HEK293 (cell line): ENCODE data around the gene SMIM24.

Experiments
- EGR2 ChIP-seq: fragments of 450-650 bp; formaldehyde crosslinking; IDR thresholded peaks from 2 replicates; pipeline ENCODE4 v1.5.1; 2016; ENCODE audit warnings: low read depth, missing biosample characterization, missing genetic modification characterization
- GLIS1 ChIP-seq: fragments of 450-650 bp; formaldehyde crosslinking; IDR thresholded peaks from 2 replicates; pipeline ENCODE4 v1.5.1; 2016; ENCODE audit warnings: missing biosample characterization, missing genetic modification characterization
- HOXD13 ChIP-seq: sonication (generic); formaldehyde crosslinking; IDR thresholded peaks from 2 replicates; pipeline ENCODE4 v1.8.0; 2022; ENCODE audit warnings: missing genetic modification reagents, borderline replicate concordance
- KLF9 ChIP-seq: fragments of 450-650 bp; formaldehyde crosslinking; IDR thresholded peaks from 2 replicates; pipeline ENCODE4 v1.5.1; 2016; ENCODE audit warnings: missing biosample characterization, missing genetic modification characterization, low read depth
- OVOL3 ChIP-seq: fragments of 450-650 bp; formaldehyde crosslinking; IDR thresholded peaks from 2 replicates; pipeline ENCODE4 v1.5.1; 2016; ENCODE audit warnings: missing biosample characterization, missing genetic modification characterization
- YY1 ChIP-seq: fragments of 450-650 bp; formaldehyde crosslinking; IDR thresholded peaks from 2 replicates; pipeline ENCODE4 v1.5.1; 2018; ENCODE audit warnings: missing biosample characterization, missing genetic modification characterization
- YY2 ChIP-seq: fragments of 450-650 bp; formaldehyde crosslinking; IDR thresholded peaks from 2 replicates; pipeline ENCODE4 v1.5.1; 2016; ENCODE audit warnings: missing biosample characterization, missing genetic modification characterization
- ZBTB21 ChIP-seq: fragments of 450-650 bp; formaldehyde crosslinking; IDR thresholded peaks from 2 replicates; pipeline ENCODE4 v1.5.1; 2017; ENCODE audit warnings: missing biosample characterization, missing genetic modification characterization
- ZIC2 ChIP-seq: fragments of 450-650 bp; formaldehyde crosslinking; IDR thresholded peaks from 2 replicates; pipeline ENCODE4 v1.5.1; 2016; ENCODE audit warnings: missing biosample characterization, missing genetic modification characterization
- ZNF10 ChIP-seq: fragments of 450-650 bp; formaldehyde crosslinking; IDR thresholded peaks from 2 replicates; pipeline ENCODE4 v1.5.1; 2017; ENCODE audit warnings: missing biosample characterization, missing genetic modification characterization
- ZNF114 ChIP-seq: fragments of 450-650 bp; formaldehyde crosslinking; IDR thresholded peaks from 2 replicates; pipeline ENCODE4 v1.5.0; 2017; ENCODE audit warnings: missing biosample characterization, missing genetic modification characterization
- ZNF169 ChIP-seq: fragments of 450-650 bp; formaldehyde crosslinking; IDR thresholded peaks from 2 replicates; pipeline ENCODE4 v1.5.1; 2016; ENCODE audit warnings: missing biosample characterization, missing genetic modification characterization
- ZNF174 ChIP-seq: fragments of 450-650 bp; formaldehyde crosslinking; IDR thresholded peaks from 2 replicates; pipeline ENCODE4 v1.5.0; 2017; ENCODE audit warnings: missing biosample characterization, mild to moderate bottlenecking, missing genetic modification characterization
- ZNF2 ChIP-seq: fragments of 450-650 bp; formaldehyde crosslinking; IDR thresholded peaks from 2 replicates; pipeline ENCODE4 v1.5.1; 2016; ENCODE audit warnings: missing biosample characterization, missing genetic modification characterization
- ZNF239 ChIP-seq: fragments of 450-650 bp; formaldehyde crosslinking; IDR thresholded peaks from 2 replicates; pipeline ENCODE4 v1.5.1; 2016; ENCODE audit warnings: missing biosample characterization, missing genetic modification characterization
- ZNF366 ChIP-seq: fragments of 450-650 bp; formaldehyde crosslinking; conservative IDR thresholded peaks from 2 replicates; pipeline ENCODE4 v1.5.1; 2016; ENCODE audit warnings: missing biosample characterization, missing genetic modification characterization
- ZNF416 ChIP-seq: fragments of 450-650 bp; formaldehyde crosslinking; IDR thresholded peaks from 2 replicates; pipeline ENCODE4 v1.5.1; 2016; ENCODE audit warnings: missing biosample characterization, missing genetic modification characterization
- ZNF423 ChIP-seq: fragments of 450-650 bp; formaldehyde crosslinking; IDR thresholded peaks from 2 replicates; pipeline ENCODE4 v1.5.1; 2016; ENCODE audit warnings: missing biosample characterization, missing genetic modification characterization
- ZNF530 ChIP-seq: fragments of 450-650 bp; formaldehyde crosslinking; IDR thresholded peaks from 2 replicates; pipeline ENCODE4 v1.5.1; 2016; ENCODE audit warnings: low read depth, missing biosample characterization, missing genetic modification characterization
- ZNF544 ChIP-seq: fragments of 450-650 bp; formaldehyde crosslinking; IDR thresholded peaks from 2 replicates; pipeline ENCODE4 v1.5.0; 2017; ENCODE audit warnings: missing biosample characterization, missing genetic modification characterization
- ZNF561 ChIP-seq: fragments of 450-650 bp; IDR thresholded peaks from 2 replicates; pipeline ENCODE4 v1.5.1; 2018; ENCODE audit warnings: missing biosample characterization, missing genetic modification characterization, borderline replicate concordance
- ZNF600 ChIP-seq: fragments of 450-650 bp; formaldehyde crosslinking; IDR thresholded peaks from 2 replicates; pipeline ENCODE4 v1.5.1; 2016; ENCODE audit warnings: missing biosample characterization, missing genetic modification characterization
- ZNF621 ChIP-seq: fragments of 450-650 bp; formaldehyde crosslinking; IDR thresholded peaks from 2 replicates; pipeline ENCODE4 v1.5.1; 2017; ENCODE audit warnings: missing biosample characterization, missing genetic modification characterization
- ZNF658 ChIP-seq: fragments of 450-650 bp; formaldehyde crosslinking; IDR thresholded peaks from 2 replicates; pipeline ENCODE4; 2016; ENCODE audit warnings: missing biosample characterization, missing genetic modification characterization
- ZNF707 ChIP-seq: fragments of 450-650 bp; formaldehyde crosslinking; IDR thresholded peaks from 2 replicates; pipeline ENCODE4 v1.5.1; 2016; ENCODE audit warnings: missing biosample characterization, missing genetic modification characterization
- TF ChIP-seq, protein P1 (sequence below): fragments of 450-650 bp; formaldehyde crosslinking; IDR thresholded peaks from 2 replicates; pipeline ENCODE4 v1.5.1; 2016; ENCODE audit warnings: missing biosample characterization, missing genetic modification characterization, borderline replicate concordance
- TF ChIP-seq, protein P2 (sequence below): fragments of 450-650 bp; formaldehyde crosslinking; IDR thresholded peaks from 2 replicates; pipeline ENCODE4 v1.5.1; 2016; ENCODE audit warnings: missing biosample characterization, missing genetic modification characterization
- TF ChIP-seq, protein P3 (sequence below): fragments of 450-650 bp; formaldehyde crosslinking; IDR thresholded peaks from 2 replicates; pipeline ENCODE4 v1.5.1; 2016; ENCODE audit warnings: missing biosample characterization, missing genetic modification characterization
- TF ChIP-seq, protein P4 (sequence below): fragments of 450-650 bp; formaldehyde crosslinking; IDR thresholded peaks from 2 replicates; pipeline ENCODE4 v1.5.1; 2016; ENCODE audit warnings: missing biosample characterization, missing genetic modification characterization

SMIM24 gene

DNA sequence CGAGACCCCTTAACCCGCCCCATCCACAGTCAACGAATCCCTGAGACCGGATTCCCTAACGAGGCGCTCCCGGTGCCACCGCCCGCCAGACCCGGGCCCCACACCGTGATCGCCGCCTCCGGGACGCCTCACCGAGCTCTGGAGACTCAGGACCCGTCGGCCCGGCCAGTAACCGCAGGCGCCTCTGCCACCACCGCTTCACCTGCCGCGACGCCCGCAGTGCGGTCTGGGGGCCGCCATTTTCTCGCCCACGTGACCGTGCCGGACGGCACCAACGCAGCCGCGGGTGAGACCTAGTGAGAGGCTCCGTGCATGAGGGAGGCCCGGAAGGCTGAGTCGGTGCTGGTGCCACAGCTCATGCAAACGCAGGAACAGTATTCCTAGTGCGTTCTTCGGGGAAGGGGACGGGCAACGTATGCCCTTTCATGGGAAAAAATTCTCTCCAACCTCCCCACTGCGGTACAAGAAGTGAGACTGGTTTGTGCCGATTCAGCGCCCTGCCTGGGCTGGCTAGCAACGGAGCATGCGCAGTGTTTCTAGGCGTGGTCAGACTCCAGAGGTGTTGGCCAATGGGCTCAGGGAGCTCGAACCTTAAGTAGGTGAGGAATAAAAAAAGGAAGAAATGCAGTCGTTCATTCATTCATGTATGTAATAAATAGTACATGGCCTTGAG is 20.2 kb upstream of the SMIM24 start, which contains the start of gene DOHH (continued):
- peak; percentile 93 for TF ChIP-seq ZNF2
- TF ChIP-seq, protein P1, sequence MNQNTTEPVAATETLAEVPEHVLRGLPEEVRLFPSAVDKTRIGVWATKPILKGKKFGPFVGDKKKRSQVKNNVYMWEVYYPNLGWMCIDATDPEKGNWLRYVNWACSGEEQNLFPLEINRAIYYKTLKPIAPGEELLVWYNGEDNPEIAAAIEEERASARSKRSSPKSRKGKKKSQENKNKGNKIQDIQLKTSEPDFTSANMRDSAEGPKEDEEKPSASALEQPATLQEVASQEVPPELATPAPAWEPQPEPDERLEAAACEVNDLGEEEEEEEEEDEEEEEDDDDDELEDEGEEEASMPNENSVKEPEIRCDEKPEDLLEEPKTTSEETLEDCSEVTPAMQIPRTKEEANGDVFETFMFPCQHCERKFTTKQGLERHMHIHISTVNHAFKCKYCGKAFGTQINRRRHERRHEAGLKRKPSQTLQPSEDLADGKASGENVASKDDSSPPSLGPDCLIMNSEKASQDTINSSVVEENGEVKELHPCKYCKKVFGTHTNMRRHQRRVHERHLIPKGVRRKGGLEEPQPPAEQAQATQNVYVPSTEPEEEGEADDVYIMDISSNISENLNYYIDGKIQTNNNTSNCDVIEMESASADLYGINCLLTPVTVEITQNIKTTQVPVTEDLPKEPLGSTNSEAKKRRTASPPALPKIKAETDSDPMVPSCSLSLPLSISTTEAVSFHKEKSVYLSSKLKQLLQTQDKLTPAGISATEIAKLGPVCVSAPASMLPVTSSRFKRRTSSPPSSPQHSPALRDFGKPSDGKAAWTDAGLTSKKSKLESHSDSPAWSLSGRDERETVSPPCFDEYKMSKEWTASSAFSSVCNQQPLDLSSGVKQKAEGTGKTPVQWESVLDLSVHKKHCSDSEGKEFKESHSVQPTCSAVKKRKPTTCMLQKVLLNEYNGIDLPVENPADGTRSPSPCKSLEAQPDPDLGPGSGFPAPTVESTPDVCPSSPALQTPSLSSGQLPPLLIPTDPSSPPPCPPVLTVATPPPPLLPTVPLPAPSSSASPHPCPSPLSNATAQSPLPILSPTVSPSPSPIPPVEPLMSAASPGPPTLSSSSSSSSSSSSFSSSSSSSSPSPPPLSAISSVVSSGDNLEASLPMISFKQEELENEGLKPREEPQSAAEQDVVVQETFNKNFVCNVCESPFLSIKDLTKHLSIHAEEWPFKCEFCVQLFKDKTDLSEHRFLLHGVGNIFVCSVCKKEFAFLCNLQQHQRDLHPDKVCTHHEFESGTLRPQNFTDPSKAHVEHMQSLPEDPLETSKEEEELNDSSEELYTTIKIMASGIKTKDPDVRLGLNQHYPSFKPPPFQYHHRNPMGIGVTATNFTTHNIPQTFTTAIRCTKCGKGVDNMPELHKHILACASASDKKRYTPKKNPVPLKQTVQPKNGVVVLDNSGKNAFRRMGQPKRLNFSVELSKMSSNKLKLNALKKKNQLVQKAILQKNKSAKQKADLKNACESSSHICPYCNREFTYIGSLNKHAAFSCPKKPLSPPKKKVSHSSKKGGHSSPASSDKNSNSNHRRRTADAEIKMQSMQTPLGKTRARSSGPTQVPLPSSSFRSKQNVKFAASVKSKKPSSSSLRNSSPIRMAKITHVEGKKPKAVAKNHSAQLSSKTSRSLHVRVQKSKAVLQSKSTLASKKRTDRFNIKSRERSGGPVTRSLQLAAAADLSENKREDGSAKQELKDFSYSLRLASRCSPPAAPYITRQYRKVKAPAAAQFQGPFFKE, result no peak
- TF ChIP-seq, protein P2, sequence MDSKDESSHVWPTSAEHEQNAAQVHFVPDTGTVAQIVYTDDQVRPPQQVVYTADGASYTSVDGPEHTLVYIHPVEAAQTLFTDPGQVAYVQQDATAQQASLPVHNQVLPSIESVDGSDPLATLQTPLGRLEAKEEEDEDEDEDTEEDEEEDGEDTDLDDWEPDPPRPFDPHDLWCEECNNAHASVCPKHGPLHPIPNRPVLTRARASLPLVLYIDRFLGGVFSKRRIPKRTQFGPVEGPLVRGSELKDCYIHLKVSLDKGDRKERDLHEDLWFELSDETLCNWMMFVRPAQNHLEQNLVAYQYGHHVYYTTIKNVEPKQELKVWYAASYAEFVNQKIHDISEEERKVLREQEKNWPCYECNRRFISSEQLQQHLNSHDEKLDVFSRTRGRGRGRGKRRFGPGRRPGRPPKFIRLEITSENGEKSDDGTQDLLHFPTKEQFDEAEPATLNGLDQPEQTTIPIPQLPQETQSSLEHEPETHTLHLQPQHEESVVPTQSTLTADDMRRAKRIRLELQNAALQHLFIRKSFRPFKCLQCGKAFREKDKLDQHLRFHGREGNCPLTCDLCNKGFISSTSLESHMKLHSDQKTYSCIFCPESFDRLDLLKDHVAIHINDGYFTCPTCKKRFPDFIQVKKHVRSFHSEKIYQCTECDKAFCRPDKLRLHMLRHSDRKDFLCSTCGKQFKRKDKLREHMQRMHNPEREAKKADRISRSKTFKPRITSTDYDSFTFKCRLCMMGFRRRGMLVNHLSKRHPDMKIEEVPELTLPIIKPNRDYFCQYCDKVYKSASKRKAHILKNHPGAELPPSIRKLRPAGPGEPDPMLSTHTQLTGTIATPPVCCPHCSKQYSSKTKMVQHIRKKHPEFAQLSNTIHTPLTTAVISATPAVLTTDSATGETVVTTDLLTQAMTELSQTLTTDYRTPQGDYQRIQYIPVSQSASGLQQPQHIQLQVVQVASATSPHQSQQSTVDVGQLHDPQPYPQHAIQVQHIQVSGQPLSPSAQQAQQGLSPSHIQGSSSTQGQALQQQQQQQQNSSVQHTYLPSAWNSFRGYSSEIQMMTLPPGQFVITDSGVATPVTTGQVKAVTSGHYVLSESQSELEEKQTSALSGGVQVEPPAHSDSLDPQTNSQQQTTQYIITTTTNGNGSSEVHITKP (tag by site-specific recombination), result peak; percentile 100
- TF ChIP-seq ZNF169, result peak; percentile 88
- TF ChIP-seq ZNF600 (tag by site-specific recombination), result peak; percentile 27; the same call in 1 of the 2 replicates
- no peak for TF ChIP-seq ZBTB21
- TF ChIP-seq YY1 (tag by site-specific recombination), result peak; percentile 98
- TF ChIP-seq, protein P3, sequence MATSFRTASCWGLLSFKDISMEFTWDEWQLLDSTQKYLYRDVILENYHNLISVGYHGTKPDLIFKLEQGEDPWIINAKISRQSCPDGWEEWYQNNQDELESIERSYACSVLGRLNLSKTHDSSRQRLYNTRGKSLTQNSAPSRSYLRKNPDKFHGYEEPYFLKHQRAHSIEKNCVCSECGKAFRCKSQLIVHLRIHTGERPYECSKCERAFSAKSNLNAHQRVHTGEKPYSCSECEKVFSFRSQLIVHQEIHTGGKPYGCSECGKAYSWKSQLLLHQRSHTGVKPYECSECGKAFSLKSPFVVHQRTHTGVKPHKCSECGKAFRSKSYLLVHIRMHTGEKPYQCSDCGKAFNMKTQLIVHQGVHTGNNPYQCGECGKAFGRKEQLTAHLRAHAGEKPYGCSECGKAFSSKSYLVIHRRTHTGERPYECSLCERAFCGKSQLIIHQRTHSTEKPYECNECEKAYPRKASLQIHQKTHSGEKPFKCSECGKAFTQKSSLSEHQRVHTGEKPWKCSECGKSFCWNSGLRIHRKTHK (tag by site-specific recombination), result no peak
- peak; percentile 50 for TF ChIP-seq ZNF366 (tag by site-specific recombination)
- no peak; the same call in 1 of the 2 replicates for TF ChIP-seq GLIS1 (tag by site-specific recombination)
- no peak for TF ChIP-seq ZNF621 (tag by site-specific recombination)
- no peak for TF ChIP-seq ZNF114 (tag by site-specific recombination)
- peak; percentile 96 for TF ChIP-seq ZNF10 (tag by site-specific recombination)
- TF ChIP-seq ZNF174 (tag by site-specific recombination), result no peak
- TF ChIP-seq ZNF561 (tag by site-specific recombination), result 0 out of 2 replicates have a peak, but pooled peaks have one; percentile 41
- TF ChIP-seq YY2, result peak; percentile 100
- TF ChIP-seq ZNF239 (tag by site-specific recombination), result no peak
- peak; percentile 84 for TF ChIP-seq ZIC2 (tag by site-specific recombination)
- no peak for TF ChIP-seq ZNF707 (tag by site-specific recombination)
- TF ChIP-seq ZNF544 (tag by site-specific recombination), result no peak
- peak; percentile 82 for TF ChIP-seq EGR2 (tag by site-specific recombination)
- TF ChIP-seq ZNF658 (tag by site-specific recombination), result no peak
- no peak for TF ChIP-seq HOXD13 (CRISPR knock-in tag)
- TF ChIP-seq OVOL3, result no peak
- peak; percentile 50; the same call in 1 of the 2 replicates for TF ChIP-seq KLF9 (tag by site-specific recombination)
- no peak for TF ChIP-seq ZNF416 (tag by site-specific recombination)
- TF ChIP-seq, protein P4, sequence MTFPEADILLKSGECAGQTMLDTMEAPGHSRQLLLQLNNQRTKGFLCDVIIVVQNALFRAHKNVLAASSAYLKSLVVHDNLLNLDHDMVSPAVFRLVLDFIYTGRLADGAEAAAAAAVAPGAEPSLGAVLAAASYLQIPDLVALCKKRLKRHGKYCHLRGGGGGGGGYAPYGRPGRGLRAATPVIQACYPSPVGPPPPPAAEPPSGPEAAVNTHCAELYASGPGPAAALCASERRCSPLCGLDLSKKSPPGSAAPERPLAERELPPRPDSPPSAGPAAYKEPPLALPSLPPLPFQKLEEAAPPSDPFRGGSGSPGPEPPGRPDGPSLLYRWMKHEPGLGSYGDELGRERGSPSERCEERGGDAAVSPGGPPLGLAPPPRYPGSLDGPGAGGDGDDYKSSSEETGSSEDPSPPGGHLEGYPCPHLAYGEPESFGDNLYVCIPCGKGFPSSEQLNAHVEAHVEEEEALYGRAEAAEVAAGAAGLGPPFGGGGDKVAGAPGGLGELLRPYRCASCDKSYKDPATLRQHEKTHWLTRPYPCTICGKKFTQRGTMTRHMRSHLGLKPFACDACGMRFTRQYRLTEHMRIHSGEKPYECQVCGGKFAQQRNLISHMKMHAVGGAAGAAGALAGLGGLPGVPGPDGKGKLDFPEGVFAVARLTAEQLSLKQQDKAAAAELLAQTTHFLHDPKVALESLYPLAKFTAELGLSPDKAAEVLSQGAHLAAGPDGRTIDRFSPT, result no peak
- TF ChIP-seq ZNF423 (tag by site-specific recombination), result no peak
- no peak for TF ChIP-seq ZNF530 (tag by site-specific recombination)
